Astrocyte (in vitro differentiated cells and primary cell): ENCODE measurements around the gene ANAPC15. TPM values are rescaled to one million over a fixed set of nuclear protein-coding genes. Genes with fewer than 3 reads are reported as not detected.

ENCODE experiments used
- DNase-seq: peaks from one replicate; pipeline ENCODE4 v3.0.0-alpha.2; 2010; ENCODE audit warnings: low read depth
- FAIRE-seq: peaks from 2 replicates; lab custom pipeline; 2011; peaks lifted over from hg19 to GRCh38; lab: Jason Lieb, UNC
- H2AFZ ChIP-seq: 2 replicates; pipeline ENCODE4 v1.6.0; 2012; ENCODE audit warnings: low read depth, low read length, inconsistent platforms
- H3K27ac ChIP-seq: 2 replicates; pipeline ENCODE4 v1.5.1; 2011; ENCODE audit warnings: low read depth, low read length, inconsistent platforms
- H3K27me3 ChIP-seq: 2 replicates; pipeline ENCODE4 v1.6.0; 2011; ENCODE audit warnings: low read length, inconsistent platforms; ENCODE audit not compliant: insufficient read depth
- H3K36me3 ChIP-seq: 2 replicates; pipeline ENCODE4 v1.5.1; 2011; ENCODE audit warnings: low read length, inconsistent platforms; ENCODE audit not compliant: insufficient read depth
- H3K4me1 ChIP-seq: 2 replicates; pipeline ENCODE4 v1.5.1; 2011; ENCODE audit warnings: low read length, inconsistent platforms; ENCODE audit not compliant: insufficient read depth
- H3K4me2 ChIP-seq: 2 replicates; pipeline ENCODE4 v1.6.0; 2012; ENCODE audit warnings: low read length, inconsistent platforms
- H3K4me3 ChIP-seq: 2 replicates; pipeline ENCODE4 v1.5.1; 2011; ENCODE audit warnings: low read depth, mild to moderate bottlenecking, low read length, inconsistent platforms; ENCODE audit not compliant: insufficient read depth
- H3K79me2 ChIP-seq: 2 replicates; pipeline ENCODE4 v1.6.0; 2012; ENCODE audit warnings: mild to moderate bottlenecking, low read length, inconsistent platforms; ENCODE audit not compliant: insufficient read depth
- H3K9ac ChIP-seq: 2 replicates; pipeline ENCODE4 v1.6.0; 2012; ENCODE audit warnings: mild to moderate bottlenecking, low read length, inconsistent platforms
- H3K9me3 ChIP-seq: 2 replicates; pipeline ENCODE4 v1.5.1; 2012; ENCODE audit warnings: low read depth, mild to moderate bottlenecking, low read length, inconsistent platforms; ENCODE audit not compliant: insufficient read depth
- H4K20me1 ChIP-seq: 2 replicates; pipeline ENCODE4 v1.6.0; 2012; ENCODE audit warnings: low read length, inconsistent platforms; ENCODE audit not compliant: insufficient read depth
- H3K27ac Mint-ChIP-seq: one replicate; pipeline ENCODE4 v1.8.0; 2021; ENCODE audit warnings: mild to moderate bottlenecking, mixed read lengths; ENCODE audit not compliant: unreplicated experiment
- H3K27me3 Mint-ChIP-seq: one replicate; pipeline ENCODE4 v1.8.0; 2021; ENCODE audit warnings: low read depth, mixed read lengths; ENCODE audit not compliant: unreplicated experiment
- H3K36me3 Mint-ChIP-seq: one replicate; pipeline ENCODE4 v1.8.0; 2021; ENCODE audit warnings: low read depth, mixed read lengths; ENCODE audit not compliant: unreplicated experiment
- H3K4me1 Mint-ChIP-seq: one replicate; pipeline ENCODE4 v1.8.0; 2021; ENCODE audit warnings: low read depth, mixed read lengths; ENCODE audit not compliant: unreplicated experiment
- H3K4me3 Mint-ChIP-seq: one replicate; pipeline ENCODE4 v1.8.0; 2021; ENCODE audit warnings: mild to moderate bottlenecking, moderate library complexity, mixed read lengths; ENCODE audit not compliant: unreplicated experiment
- H3K9me3 Mint-ChIP-seq: one replicate; pipeline ENCODE4 v1.8.0; 2021; ENCODE audit warnings: mild to moderate bottlenecking, mixed read lengths; ENCODE audit not compliant: unreplicated experiment
- EZH2 ChIP-seq: IDR thresholded peaks from 2 replicates; pipeline ENCODE4 v1.6.1; 2012; ENCODE audit warnings: mild to moderate bottlenecking, low read length, inconsistent platforms; ENCODE audit not compliant: insufficient read depth
- total RNA-seq: library from RNA; stranded (reverse); gene quantifications from 2 replicates; pipeline ENCODE4 v1.2.1, GENCODE V29; 2021
- TF ChIP-seq, protein P1 (sequence below): IDR thresholded peaks from 2 replicates; pipeline ENCODE4 v1.5.1; 2011; ENCODE audit warnings: low read depth, mild to moderate bottlenecking, inconsistent platforms, low read length, moderate library complexity; ENCODE audit not compliant: insufficient read depth

Gene ANAPC15
- total RNA-seq, 1 donor from 2014 or later = 39.0 TPM

DNA sequence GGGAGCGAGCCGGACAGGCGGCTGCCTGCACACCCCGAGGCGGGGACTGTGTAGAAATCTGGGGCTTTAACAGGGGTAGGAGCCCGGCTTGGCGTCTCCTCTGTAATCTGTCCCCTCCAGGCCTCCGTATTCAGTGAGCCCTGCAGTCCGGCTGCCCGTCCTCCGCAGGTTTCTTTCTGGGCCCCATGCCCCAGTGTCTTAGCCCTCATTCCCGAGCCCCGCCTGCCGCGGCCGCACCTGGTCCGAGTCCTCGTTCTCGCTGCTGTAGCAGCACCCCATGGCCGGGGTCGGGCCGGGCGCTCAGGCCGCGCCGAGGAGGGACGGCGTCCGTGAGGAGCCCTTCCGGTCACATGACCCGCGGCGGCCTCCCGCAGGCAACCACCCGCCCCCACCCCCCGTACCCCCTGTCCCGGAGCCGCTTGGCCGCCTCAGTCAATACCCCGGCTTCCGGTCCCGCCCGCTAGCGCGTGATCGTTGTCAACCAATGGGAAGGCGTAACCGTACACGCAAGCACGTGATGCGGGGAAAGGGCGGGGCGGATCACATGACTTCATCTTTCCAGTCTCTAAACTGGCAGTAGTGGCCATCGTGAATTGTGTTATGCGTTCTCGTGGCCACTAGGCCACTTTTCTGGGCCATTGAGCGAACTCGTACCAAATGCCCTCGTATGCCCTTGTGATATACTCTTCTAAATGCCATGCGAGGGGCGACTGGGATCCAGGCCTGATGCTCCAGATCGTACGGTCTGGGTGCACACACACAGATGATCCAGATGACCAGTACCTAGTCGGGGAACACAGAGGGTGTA, 9.3 kb downstream of the ANAPC15 start, which contains the start of gene LAMTOR1:
Gene LAMTOR1, minus strand, starts transcription at position 352 of the 808 bp plus-strand sequence. Its CDS starts 73 bp downstream, at position 279.
- peaks cover under 1% of the 10 kb centered on the region for H3K36me3 ChIP-seq
- peak within 1 kb of the TSS; percentile 94 for H3K27ac ChIP-seq
- H4K20me1 ChIP-seq = no peaks in the 10 kb centered on the region
- H3K4me2 ChIP-seq = peak within 1 kb of the TSS; percentile 98
- peaks cover 48% of the 10 kb centered on the region for H3K79me2 ChIP-seq
- H3K4me1 Mint-ChIP-seq = peaks cover 26% of the 10 kb centered on the region
- peak within 1 kb of the TSS; percentile 76 for H2AFZ ChIP-seq
- FAIRE-seq (peak; percentile 34), DNase-seq (peak; percentile 96)
- no peak for TF ChIP-seq EZH2
- TF ChIP-seq, protein P1, sequence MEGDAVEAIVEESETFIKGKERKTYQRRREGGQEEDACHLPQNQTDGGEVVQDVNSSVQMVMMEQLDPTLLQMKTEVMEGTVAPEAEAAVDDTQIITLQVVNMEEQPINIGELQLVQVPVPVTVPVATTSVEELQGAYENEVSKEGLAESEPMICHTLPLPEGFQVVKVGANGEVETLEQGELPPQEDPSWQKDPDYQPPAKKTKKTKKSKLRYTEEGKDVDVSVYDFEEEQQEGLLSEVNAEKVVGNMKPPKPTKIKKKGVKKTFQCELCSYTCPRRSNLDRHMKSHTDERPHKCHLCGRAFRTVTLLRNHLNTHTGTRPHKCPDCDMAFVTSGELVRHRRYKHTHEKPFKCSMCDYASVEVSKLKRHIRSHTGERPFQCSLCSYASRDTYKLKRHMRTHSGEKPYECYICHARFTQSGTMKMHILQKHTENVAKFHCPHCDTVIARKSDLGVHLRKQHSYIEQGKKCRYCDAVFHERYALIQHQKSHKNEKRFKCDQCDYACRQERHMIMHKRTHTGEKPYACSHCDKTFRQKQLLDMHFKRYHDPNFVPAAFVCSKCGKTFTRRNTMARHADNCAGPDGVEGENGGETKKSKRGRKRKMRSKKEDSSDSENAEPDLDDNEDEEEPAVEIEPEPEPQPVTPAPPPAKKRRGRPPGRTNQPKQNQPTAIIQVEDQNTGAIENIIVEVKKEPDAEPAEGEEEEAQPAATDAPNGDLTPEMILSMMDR = peak; percentile 42
- H3K27ac Mint-ChIP-seq = peak within 1 kb of the TSS; percentile 86
- H3K4me3 Mint-ChIP-seq = peak within 1 kb of the TSS; percentile 92
- H3K27me3 Mint-ChIP-seq = no peaks in the 10 kb centered on the region
- no peaks in the 10 kb centered on the region for H3K27me3 ChIP-seq
- peak within 1 kb of the TSS; percentile 92 for H3K9ac ChIP-seq
- peaks cover 24% of the 10 kb centered on the region for H3K4me1 ChIP-seq
- peak within 1 kb of the TSS; percentile 95 for H3K4me3 ChIP-seq
- no peaks in the 10 kb centered on the region for H3K9me3 ChIP-seq
- peaks cover 29% of the 10 kb centered on the region for H3K36me3 Mint-ChIP-seq
- H3K9me3 Mint-ChIP-seq = peaks cover 2% of the 10 kb centered on the region

DNA sequence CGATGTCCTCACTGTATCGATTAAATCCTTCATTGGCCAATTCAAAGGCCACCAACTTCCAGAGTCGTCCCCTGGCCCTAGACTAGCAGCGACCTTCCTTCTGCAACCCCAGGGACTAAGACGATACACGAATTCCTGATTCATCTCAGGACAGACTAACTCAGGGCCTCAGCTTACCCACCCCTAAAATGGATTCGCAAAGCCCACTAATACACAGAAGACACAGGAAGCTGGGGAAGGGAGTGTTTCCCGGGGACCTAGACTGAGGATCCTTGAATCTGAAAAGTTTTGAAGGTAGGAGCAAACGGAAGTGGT, 9.9 kb downstream of the ANAPC15 start:
- peak overlapping the region; percentile 58 for H2AFZ ChIP-seq
- H3K27me3 ChIP-seq = no peaks in the 10 kb centered on the region
- peaks cover 2% of the 10 kb centered on the region for H3K9me3 Mint-ChIP-seq
- no peaks in the 10 kb centered on the region for H4K20me1 ChIP-seq
- peak overlapping the region; percentile 92 for H3K4me3 Mint-ChIP-seq
- H3K4me1 Mint-ChIP-seq = peaks cover 26% of the 10 kb centered on the region
- peaks cover 48% of the 10 kb centered on the region for H3K79me2 ChIP-seq
- peak overlapping the region; percentile 56 for H3K27ac Mint-ChIP-seq
- H3K4me1 ChIP-seq = peaks cover 24% of the 10 kb centered on the region
- DNase-seq = no peak
- FAIRE-seq = no peak
- H3K9ac ChIP-seq = peak overlapping the region; percentile 92
- TF ChIP-seq EZH2 = no peak
- TF ChIP-seq, protein P1 = no peak
- peaks cover 34% of the 10 kb centered on the region for H3K36me3 Mint-ChIP-seq
- no peaks in the 10 kb centered on the region for H3K9me3 ChIP-seq
- H3K27ac ChIP-seq = peak overlapping the region; percentile 94
- peaks cover 4% of the 10 kb centered on the region for H3K36me3 ChIP-seq
- peak overlapping the region; percentile 98 for H3K4me2 ChIP-seq
- no peaks in the 10 kb centered on the region for H3K27me3 Mint-ChIP-seq
- H3K4me3 ChIP-seq = peak overlapping the region; percentile 95

DNA sequence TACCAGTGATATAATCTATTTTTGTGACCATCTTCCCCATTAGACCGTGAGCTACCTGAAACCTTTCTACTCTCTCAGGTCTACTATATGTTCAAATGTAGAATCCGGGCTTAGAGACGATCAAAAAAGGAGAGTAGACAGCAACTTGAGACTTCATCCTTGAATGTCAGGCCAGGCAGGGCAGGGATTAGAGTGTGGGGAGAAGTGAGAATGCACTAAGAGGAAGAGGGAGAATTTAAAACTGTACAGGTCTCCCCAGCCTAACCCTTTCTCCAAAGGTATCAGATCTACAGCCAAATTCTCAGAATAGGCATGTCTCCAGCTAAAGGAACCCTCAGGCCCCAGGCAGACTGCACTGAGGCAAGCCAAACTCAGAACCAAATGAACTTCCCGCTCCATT, 10.3 kb downstream of the ANAPC15 start:
- Histone ChIP-seq H4K20me1 (no peaks in the 10 kb centered on the region), H3K36me3 (peaks cover 8% of the 10 kb centered on the region), H3K9me3 (no peaks in the 10 kb centered on the region), H3K9ac (peak overlapping the region; percentile 92), H3K79me2 (peaks cover 48% of the 10 kb centered on the region), H3K27me3 (no peaks in the 10 kb centered on the region), H3K4me3 (peak overlapping the region; percentile 95), H3K27ac (peak overlapping the region; percentile 94), H3K4me1 (peaks cover 24% of the 10 kb centered on the region), H2AFZ (no peak overlapping the region), H3K4me2 (peak overlapping the region; percentile 98)
- H3K27me3 Mint-ChIP-seq = no peaks in the 10 kb centered on the region
- peaks cover 26% of the 10 kb centered on the region for H3K4me1 Mint-ChIP-seq
- peak overlapping the region; percentile 92 for H3K4me3 Mint-ChIP-seq
- peak overlapping the region; percentile 56 for H3K27ac Mint-ChIP-seq
- TF ChIP-seq EZH2 = no peak
- TF ChIP-seq, protein P1 = no peak
- no peak for FAIRE-seq
- DNase-seq = no peak
- peaks cover 33% of the 10 kb centered on the region for H3K36me3 Mint-ChIP-seq
- peaks cover 2% of the 10 kb centered on the region for H3K9me3 Mint-ChIP-seq
